ENCODE data around the gene PTPRM. TPM values are rescaled to one million over a fixed set of nuclear protein-coding genes. Genes with fewer than 3 reads are reported as not detected.

The PTPRM gene
- total RNA-seq, 1 donor from 2014 or later, result 65.5 TPM

DNA sequence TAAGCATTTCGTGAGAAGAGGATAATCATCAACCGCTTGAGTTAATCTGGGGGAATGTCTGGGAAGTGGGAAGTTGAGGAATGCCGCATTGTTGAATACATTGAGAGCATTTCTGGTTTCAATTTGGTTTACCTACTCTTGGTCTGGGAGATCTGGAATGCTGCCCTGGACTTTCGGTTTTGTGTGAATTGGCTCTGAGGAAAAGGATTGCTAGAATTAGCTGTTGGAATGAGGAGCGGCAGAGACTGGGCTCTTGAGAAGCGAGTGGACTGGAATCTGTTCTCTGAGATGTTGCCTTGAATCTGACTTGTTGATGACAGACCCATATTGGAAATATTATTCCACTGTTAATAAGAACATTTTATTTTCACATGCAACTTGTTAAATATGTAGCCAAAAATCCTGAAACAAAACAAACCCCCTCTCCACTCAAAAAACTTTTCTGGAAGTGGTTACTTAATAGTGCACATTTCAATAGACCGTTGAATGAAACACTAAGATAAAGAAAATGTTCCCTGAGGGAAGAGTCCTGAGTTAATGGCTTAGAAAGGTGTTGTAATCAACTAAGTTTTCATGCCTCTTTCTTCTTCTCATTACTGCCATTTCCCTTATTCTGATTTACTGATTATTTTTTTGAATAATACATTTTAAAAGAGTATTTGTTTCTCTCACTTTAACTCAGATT lies 50.8 kb downstream of the PTPRM start:
- Histone ChIP-seq H3K27me3 (ENCODE audit: control insufficient read depth, insufficient read depth, low read length) (no peaks in the 10 kb centered on the region), H3K4me3 (ENCODE audit: low read depth, low read length) (no peak overlapping the region), H3K36me3 (ENCODE audit: control insufficient read depth, insufficient read depth, low read length) (no peaks in the 10 kb centered on the region)
- DNase-seq (ENCODE audit: low read depth), result peak; percentile 70
- TF ChIP-seq, protein P1, sequence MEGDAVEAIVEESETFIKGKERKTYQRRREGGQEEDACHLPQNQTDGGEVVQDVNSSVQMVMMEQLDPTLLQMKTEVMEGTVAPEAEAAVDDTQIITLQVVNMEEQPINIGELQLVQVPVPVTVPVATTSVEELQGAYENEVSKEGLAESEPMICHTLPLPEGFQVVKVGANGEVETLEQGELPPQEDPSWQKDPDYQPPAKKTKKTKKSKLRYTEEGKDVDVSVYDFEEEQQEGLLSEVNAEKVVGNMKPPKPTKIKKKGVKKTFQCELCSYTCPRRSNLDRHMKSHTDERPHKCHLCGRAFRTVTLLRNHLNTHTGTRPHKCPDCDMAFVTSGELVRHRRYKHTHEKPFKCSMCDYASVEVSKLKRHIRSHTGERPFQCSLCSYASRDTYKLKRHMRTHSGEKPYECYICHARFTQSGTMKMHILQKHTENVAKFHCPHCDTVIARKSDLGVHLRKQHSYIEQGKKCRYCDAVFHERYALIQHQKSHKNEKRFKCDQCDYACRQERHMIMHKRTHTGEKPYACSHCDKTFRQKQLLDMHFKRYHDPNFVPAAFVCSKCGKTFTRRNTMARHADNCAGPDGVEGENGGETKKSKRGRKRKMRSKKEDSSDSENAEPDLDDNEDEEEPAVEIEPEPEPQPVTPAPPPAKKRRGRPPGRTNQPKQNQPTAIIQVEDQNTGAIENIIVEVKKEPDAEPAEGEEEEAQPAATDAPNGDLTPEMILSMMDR (IDR thresholded peaks at IDR 0.05; ENCODE audit: insufficient read depth, low read length, poor library complexity, severe bottlenecking), result no peak

DNA sequence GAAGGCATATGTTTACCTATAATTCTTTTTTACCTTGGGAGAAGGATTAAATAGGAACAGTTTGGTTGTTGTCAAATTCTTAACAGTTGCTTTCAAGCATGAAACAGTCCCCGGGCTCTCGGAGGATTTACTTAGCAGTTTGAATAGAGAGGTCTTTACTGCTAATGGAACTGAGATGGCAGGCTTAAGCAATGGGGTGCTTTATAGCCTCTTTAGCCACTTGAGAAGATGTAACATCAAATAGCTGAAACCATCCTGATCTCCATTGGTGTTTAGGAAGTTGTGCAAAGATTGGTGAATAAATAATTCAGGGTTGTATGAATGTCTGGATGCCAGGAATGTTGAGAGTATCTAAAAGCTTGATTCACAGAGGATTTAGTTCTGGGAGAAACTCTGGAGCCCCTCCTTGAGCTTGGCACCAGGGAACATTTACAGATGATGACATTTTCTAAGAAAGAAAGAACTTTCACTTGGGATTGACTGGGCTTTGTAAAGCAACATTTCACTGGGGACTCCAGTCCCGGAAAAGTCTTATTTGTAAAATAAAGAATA lies 51.9 kb downstream of the PTPRM start:
- Histone ChIP-seq H3K4me3 (ENCODE audit: low read depth, low read length) (no peak overlapping the region), H3K36me3 (ENCODE audit: control insufficient read depth, insufficient read depth, low read length) (no peaks in the 10 kb centered on the region), H3K27me3 (ENCODE audit: control insufficient read depth, insufficient read depth, low read length) (no peaks in the 10 kb centered on the region)
- TF ChIP-seq, protein P1 (IDR thresholded peaks at IDR 0.05; ENCODE audit: insufficient read depth, low read length, poor library complexity, severe bottlenecking), result no peak
- no peak for DNase-seq (ENCODE audit: low read depth)

DNA sequence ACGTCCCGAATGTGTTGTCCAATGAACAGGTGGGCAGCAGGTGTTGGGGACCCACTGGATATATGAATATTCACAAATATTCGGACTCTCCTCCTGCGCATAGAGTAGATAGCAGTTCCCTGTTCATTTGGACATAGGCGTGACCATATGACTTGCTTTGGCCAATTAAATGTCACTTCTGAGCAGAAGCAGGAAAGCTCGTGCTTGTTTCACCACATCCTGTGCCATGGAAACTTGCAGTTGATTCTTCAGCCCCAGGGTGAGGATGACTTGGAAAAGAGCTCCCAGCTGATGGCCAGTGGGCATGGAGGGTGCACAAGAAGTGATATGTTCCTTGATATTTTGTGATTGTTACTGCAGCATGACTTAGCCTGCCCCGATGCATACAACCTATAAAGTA lies 52.6 kb downstream of the PTPRM start:
- no peaks in the 10 kb centered on the region for H3K36me3 ChIP-seq (ENCODE audit: control insufficient read depth, insufficient read depth, low read length)
- no peaks in the 10 kb centered on the region for H3K27me3 ChIP-seq (ENCODE audit: control insufficient read depth, insufficient read depth, low read length)
- H3K4me3 ChIP-seq (ENCODE audit: low read depth, low read length), result no peak overlapping the region
- TF ChIP-seq, protein P1 (IDR thresholded peaks at IDR 0.05; ENCODE audit: insufficient read depth, low read length, poor library complexity, severe bottlenecking), result no peak
- DNase-seq (ENCODE audit: low read depth), result no peak

DNA sequence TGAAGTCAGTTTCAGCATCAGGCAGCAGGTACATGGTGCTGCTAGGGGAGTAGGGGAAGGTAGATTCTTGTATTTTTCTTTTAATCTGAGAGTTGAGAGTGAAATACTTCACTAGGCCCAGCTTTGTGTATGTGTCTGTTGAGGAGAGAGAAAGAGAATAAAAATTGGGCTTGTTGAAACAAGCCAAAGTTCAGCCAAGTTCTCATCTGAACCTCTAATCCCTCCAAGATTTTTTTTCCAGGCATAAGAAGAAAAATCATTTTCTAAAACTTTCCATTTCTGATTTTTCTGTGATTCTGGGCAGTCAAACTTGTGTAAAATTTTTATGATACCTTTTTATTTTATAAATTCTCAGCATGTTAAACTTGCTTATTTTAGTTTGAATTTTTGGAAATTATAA lies 55.6 kb downstream of the PTPRM start:
- DNase-seq (ENCODE audit: low read depth), result no peak
- TF ChIP-seq, protein P1 (IDR thresholded peaks at IDR 0.05; ENCODE audit: insufficient read depth, low read length, poor library complexity, severe bottlenecking), result no peak
- H3K27me3 ChIP-seq (ENCODE audit: control insufficient read depth, insufficient read depth, low read length), result no peaks in the 10 kb centered on the region
- H3K4me3 ChIP-seq (ENCODE audit: low read depth, low read length), result no peak overlapping the region
- no peaks in the 10 kb centered on the region for H3K36me3 ChIP-seq (ENCODE audit: control insufficient read depth, insufficient read depth, low read length)

DNA sequence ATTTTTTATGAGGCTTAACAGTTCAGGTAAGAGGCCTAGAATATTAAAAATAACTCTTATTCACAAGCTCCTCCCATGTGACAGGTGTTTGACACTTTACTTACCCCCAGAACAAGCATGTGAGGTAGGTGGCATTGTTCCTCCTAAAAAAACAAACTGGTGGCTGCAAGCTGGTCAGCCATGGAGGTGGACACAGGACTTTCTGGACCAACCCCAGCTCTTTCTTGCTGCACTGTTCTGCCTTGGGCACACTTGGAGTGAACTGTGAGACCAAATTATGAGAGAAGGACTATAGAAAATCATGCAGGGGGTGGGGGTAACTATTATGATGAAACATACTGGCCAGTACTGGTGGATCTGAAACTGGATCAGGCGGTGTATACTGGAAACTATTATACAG lies 56.6 kb downstream of the PTPRM start:
- H3K27me3 ChIP-seq (ENCODE audit: control insufficient read depth, insufficient read depth, low read length), result no peaks in the 10 kb centered on the region
- no peaks in the 10 kb centered on the region for H3K36me3 ChIP-seq (ENCODE audit: control insufficient read depth, insufficient read depth, low read length)
- H3K4me3 ChIP-seq (ENCODE audit: low read depth, low read length), result no peak overlapping the region
- DNase-seq (ENCODE audit: low read depth), result no peak
- TF ChIP-seq, protein P1 (IDR thresholded peaks at IDR 0.05; ENCODE audit: insufficient read depth, low read length, poor library complexity, severe bottlenecking), result no peak

DNA sequence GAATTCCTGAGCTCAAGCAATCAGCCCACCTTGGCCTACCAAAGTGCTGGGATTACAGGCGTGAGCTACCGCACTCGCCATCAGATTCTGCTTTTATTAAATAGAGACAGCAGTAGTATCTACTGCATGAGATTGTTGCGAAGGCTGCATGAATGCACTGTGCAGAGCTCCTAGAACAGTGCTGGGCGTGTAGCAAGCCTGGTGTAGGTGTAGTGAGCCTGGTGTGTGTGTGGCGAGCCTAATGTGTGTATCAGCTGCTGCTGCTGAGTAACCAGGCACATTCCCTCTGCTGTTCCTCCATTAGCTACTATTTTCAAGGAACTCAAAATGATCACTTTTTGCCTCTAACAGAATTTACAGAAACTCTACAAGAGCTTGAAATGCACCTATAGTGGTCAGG lies 57.6 kb downstream of the PTPRM start:
- TF ChIP-seq, protein P1 (IDR thresholded peaks at IDR 0.05; ENCODE audit: insufficient read depth, low read length, poor library complexity, severe bottlenecking), result no peak
- no peaks in the 10 kb centered on the region for H3K27me3 ChIP-seq (ENCODE audit: control insufficient read depth, insufficient read depth, low read length)
- DNase-seq (ENCODE audit: low read depth), result no peak
- no peaks in the 10 kb centered on the region for H3K36me3 ChIP-seq (ENCODE audit: control insufficient read depth, insufficient read depth, low read length)
- no peak overlapping the region for H3K4me3 ChIP-seq (ENCODE audit: low read depth, low read length)
